ENCODE data around the gene SURF1. TPM values are rescaled to one million over a fixed set of nuclear protein-coding genes. Genes with fewer than 3 reads are reported as not detected.
A peak's percentile ranks its signal among the peaks of the same experiment; 100 is the strongest.

The SURF1 gene, protein sequence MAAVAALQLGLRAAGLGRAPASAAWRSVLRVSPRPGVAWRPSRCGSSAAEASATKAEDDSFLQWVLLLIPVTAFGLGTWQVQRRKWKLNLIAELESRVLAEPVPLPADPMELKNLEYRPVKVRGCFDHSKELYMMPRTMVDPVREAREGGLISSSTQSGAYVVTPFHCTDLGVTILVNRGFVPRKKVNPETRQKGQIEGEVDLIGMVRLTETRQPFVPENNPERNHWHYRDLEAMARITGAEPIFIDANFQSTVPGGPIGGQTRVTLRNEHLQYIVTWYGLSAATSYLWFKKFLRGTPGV
- total RNA-seq (2021; ENCODE audit: unreplicated experiment), result 45.6 TPM
- polyA plus RNA-seq (2012; ENCODE audit: insufficient read length), result 43.0 TPM
- Bru-seq, nascent RNA, result percentile 62 among the genes with signal in this experiment
- percentile 58 among the genes with signal in this experiment for BruChase-seq, experiment 1, labeled RNA remaining after a 2-hour chase
- percentile 67 among the genes with signal in this experiment for BruChase-seq, experiment 2, labeled RNA remaining after a 6-hour chase
- long read RNA-seq, transcript SURF1-204 (5 exons, 931 nt), result minor isoform, 30 of 96 reads
- long read RNA-seq, transcript SURF1-201 (9 exons, 1,093 nt), result major isoform, 44 of 96 reads
- long read RNA-seq, partial matches to known transcripts, result 8 of 96 reads
- long read RNA-seq, other reads (novel, unspliced or antisense), result 14 of 96 reads

DNA sequence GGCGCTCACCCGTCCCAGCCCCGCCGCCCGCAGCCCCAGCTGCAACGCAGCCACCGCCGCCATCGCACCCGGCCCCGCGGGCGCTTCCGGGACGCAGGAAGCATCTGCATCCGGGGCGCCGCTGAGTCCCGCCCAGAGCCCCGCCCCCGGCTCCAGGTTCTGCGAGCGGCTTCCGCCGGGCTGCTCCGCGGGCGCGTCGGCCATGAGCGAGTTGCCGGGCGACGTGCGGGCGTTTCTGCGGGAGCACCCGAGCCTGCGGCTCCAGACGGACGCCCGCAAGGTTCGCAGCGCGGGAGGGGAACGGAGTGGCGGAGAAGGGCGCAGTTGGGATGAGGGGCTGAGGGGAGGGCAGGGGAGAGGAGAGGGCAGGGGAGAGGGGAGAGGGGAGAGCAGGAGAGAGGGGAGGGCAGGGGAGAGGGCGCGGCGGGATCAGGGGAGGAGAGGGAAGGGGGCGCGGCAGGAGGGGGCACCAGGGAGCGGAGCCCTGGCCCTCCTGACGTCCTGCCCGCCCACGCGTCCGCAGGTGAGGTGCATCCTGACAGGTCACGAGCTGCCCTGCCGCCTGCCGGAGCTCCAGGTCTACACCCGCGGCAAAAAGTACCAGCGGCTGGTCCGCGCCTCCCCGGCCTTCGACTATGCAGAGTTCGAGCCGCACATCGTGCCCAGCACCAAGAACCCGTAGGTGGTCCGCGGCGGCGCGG, at the start of gene SURF1, which contains the start of gene SURF2:
Gene SURF1, minus strand, starts transcription at position 97 of the 701 bp plus-strand sequence. Its CDS starts 34 bp downstream, at position 63.
Gene SURF2, plus strand, starts transcription at position 160 of the 701 bp plus-strand sequence. Its CDS starts 43 bp downstream, at position 203.
- peak; percentile 88 for ATAC-seq
- peak within 1 kb of the TSS; percentile 90 for H3K27ac ChIP-seq (ENCODE audit: low read length)
- in situ Hi-C loops (cut with HindIII; ENCODE audit: low pct_unique_long_range_greater_than_20kb, low sequenced_read_pairs) (no loop called here), intact Hi-C loops (cut with micrococcal nuclease; ENCODE audit: unreplicated experiment) (loop anchor here (10.0 kb wide), 1 partner anchor 128 kb away; no protein-coding TSS in a partner anchor)
- peaks cover 8% of the 10 kb centered on the region; the same call in 1 of the 2 replicates for H3K4me1 ChIP-seq (ENCODE audit: control insufficient read depth, insufficient read depth, low read length)
- peaks cover 7% of the 10 kb centered on the region for H3K36me3 ChIP-seq (ENCODE audit: control insufficient read depth, insufficient read depth, low read length)
- H3K9me3 ChIP-seq (ENCODE audit: control insufficient read depth, insufficient read depth, low read depth, low read length), result no peaks in the 10 kb centered on the region
- DNase-seq (ENCODE audit: low read depth, low spot score), result no peak
- TF ChIP-seq, protein P1, sequence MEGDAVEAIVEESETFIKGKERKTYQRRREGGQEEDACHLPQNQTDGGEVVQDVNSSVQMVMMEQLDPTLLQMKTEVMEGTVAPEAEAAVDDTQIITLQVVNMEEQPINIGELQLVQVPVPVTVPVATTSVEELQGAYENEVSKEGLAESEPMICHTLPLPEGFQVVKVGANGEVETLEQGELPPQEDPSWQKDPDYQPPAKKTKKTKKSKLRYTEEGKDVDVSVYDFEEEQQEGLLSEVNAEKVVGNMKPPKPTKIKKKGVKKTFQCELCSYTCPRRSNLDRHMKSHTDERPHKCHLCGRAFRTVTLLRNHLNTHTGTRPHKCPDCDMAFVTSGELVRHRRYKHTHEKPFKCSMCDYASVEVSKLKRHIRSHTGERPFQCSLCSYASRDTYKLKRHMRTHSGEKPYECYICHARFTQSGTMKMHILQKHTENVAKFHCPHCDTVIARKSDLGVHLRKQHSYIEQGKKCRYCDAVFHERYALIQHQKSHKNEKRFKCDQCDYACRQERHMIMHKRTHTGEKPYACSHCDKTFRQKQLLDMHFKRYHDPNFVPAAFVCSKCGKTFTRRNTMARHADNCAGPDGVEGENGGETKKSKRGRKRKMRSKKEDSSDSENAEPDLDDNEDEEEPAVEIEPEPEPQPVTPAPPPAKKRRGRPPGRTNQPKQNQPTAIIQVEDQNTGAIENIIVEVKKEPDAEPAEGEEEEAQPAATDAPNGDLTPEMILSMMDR (IDR thresholded peaks at IDR 0.05), result no peak
- TF ChIP-seq POLR2AphosphoS5 (IDR thresholded peaks at IDR 0.05; ENCODE audit: low read depth, low read length) (peak; percentile 73), SIN3A (IDR thresholded peaks at IDR 0.05; ENCODE audit: borderline replicate concordance, insufficient read depth, low read depth, low read length) (peak; percentile 84; the same call in 1 of the 2 replicates)
- H3K27me3 ChIP-seq (ENCODE audit: control insufficient read depth, insufficient read depth, low read length), result no peaks in the 10 kb centered on the region
- BruUV-seq (replicated peaks), result no TSS peak
- ChIA-PET CTCF (interaction anchor here (0.6 kb wide), 1 partner anchor 79 kb away, joined by 4 read pairs; no protein-coding TSS in a partner anchor), POLR2A (interaction anchor here (0.6 kb wide), 2 partner anchors 163 to 190 kb away, joined by 3 to 5 read pairs; no protein-coding TSS in a partner anchor)
- H3K4me3 ChIP-seq (ENCODE audit: low read depth in 2 of 2, low read length in 2 of 2), result peak within 1 kb of the TSS; percentile 59 to 78

- no peaks in the 10 kb centered on the region for H3K4me1 ChIP-seq (ENCODE audit: control insufficient read depth, insufficient read depth, low read length)
- no peak for DNase-seq (ENCODE audit: low read depth, low spot score)
- TF ChIP-seq TCF7L2 (IDR thresholded peaks at IDR 0.05; ENCODE audit: low read depth, low read length), result no peak
- TF ChIP-seq REST (IDR thresholded peaks at IDR 0.05; ENCODE audit: insufficient read depth in 1 of 2, low read depth in 2 of 2, low read length in 1 of 2), result no peak
- no peak for TF ChIP-seq SIN3A (IDR thresholded peaks at IDR 0.05; ENCODE audit: borderline replicate concordance, insufficient read depth, low read depth, low read length)
- no peak for TF ChIP-seq POLR2AphosphoS5 (IDR thresholded peaks at IDR 0.05; ENCODE audit: low read depth, low read length)
- no peaks in the 10 kb centered on the region for H3K9me3 ChIP-seq (ENCODE audit: control insufficient read depth, insufficient read depth, low read depth, low read length)
- no TSS peak for BruUV-seq (replicated peaks)
- H3K36me3 ChIP-seq (ENCODE audit: control insufficient read depth, insufficient read depth, low read length), result no peaks in the 10 kb centered on the region; the same call in 1 of the 2 replicates
- no peak overlapping the region for H3K4me3 ChIP-seq (ENCODE audit: low read depth in 2 of 2, low read length in 2 of 2)
- ChIA-PET POLR2A (no interaction called here), CTCF (no interaction called here)
- no peak overlapping the region for H3K27ac ChIP-seq (ENCODE audit: low read length)
- no peaks in the 10 kb centered on the region for H3K27me3 ChIP-seq (ENCODE audit: control insufficient read depth, insufficient read depth, low read length)
- intact Hi-C loops (cut with micrococcal nuclease; ENCODE audit: unreplicated experiment), result no loop called here
- in situ Hi-C loops (cut with HindIII; ENCODE audit: low pct_unique_long_range_greater_than_20kb, low sequenced_read_pairs), result no loop called here
- ATAC-seq, result no peak
These were observed 49.5 kb upstream of the SURF1 start for GRCh38 chr9:133405508-133406438.
